Ascending aorta (tissue), 2 donors: ENCODE measurements around the gene ARRB1. TPM values are rescaled to one million over a fixed set of nuclear protein-coding genes. Genes with fewer than 3 reads are reported as not detected.

ENCODE experiments used
- DNase-seq, 2 donors: peaks; one replicate each; pipeline ENCODE4 v3.0.0-alpha.2; 2019; ENCODE audit warnings: low spot score in 2 of 2
- H3K27ac ChIP-seq, 2 donors: fragments of 200-600 bp; sonication (generic); one replicate each; pipeline ENCODE4 v1.5.1; 2016 to 2017; ENCODE audit warnings: mild to moderate bottlenecking in 1 of 2
- H3K27me3 ChIP-seq: fragments of 200-600 bp; sonication (generic); one replicate; pipeline ENCODE4 v1.5.1; 2017
- H3K36me3 ChIP-seq, 2 donors: fragments of 200-600 bp; sonication (generic); one replicate each; pipeline ENCODE4 v1.5.1; 2016
- H3K4me1 ChIP-seq, 2 donors: fragments of 200-600 bp; sonication (generic); one replicate each; pipeline ENCODE4 v1.5.1; 2016 to 2017; ENCODE audit warnings: mild to moderate bottlenecking in 1 of 2
- H3K4me3 ChIP-seq, 2 donors: fragments of 200-600 bp; sonication (generic); one replicate each; pipeline ENCODE4 v1.5.1; 2016 to 2017; ENCODE audit warnings: mild to moderate bottlenecking in 1 of 2
- H3K9me3 ChIP-seq, 2 donors: fragments of 200-600 bp; sonication (generic); one replicate each; pipeline ENCODE4 v1.5.1; 2016
- intact Hi-C: fragments of 100-400 bp; cut with DNase I; formaldehyde crosslinking; loops from one replicate; pipeline ENCODE4 v1.15.1; 2023
- total RNA-seq: library from RNA; depleted of rRNA; stranded (reverse); fragments of >200 nt; gene quantifications from one replicate; pipeline ENCODE4 v1.1.0, GENCODE V29; 2016
- TF ChIP-seq, protein P1 (sequence below), 3 experiments: fragments of 200-600 bp in 2 of 3; fragments of 450-650 bp in 1 of 3; sonication (generic) in 2 of 3; IDR thresholded peaks; one replicate each; pipeline ENCODE4 v1.5.1; 2016 to 2019; ENCODE audit warnings: antibody characterized with exemption in 3 of 3, mild to moderate bottlenecking in 1 of 3, moderate library complexity in 1 of 3

Gene ARRB1
- total RNA-seq, 1 donor from 2014 or later = 78.2 TPM

- Histone ChIP-seq H3K4me1 (no peaks in the 10 kb centered on the region), H3K9me3 (no peaks in the 10 kb centered on the region), H3K27me3 (no peaks in the 10 kb centered on the region), H3K27ac (no peak overlapping the region), H3K4me3 (no peak overlapping the region), H3K36me3 (peaks cover 6 to 7% of the 10 kb centered on the region in 2 donors)
- DNase-seq = peak in 1 of 2 donors; percentile 6
- intact Hi-C loops = no loop called here
- TF ChIP-seq, protein P1, sequence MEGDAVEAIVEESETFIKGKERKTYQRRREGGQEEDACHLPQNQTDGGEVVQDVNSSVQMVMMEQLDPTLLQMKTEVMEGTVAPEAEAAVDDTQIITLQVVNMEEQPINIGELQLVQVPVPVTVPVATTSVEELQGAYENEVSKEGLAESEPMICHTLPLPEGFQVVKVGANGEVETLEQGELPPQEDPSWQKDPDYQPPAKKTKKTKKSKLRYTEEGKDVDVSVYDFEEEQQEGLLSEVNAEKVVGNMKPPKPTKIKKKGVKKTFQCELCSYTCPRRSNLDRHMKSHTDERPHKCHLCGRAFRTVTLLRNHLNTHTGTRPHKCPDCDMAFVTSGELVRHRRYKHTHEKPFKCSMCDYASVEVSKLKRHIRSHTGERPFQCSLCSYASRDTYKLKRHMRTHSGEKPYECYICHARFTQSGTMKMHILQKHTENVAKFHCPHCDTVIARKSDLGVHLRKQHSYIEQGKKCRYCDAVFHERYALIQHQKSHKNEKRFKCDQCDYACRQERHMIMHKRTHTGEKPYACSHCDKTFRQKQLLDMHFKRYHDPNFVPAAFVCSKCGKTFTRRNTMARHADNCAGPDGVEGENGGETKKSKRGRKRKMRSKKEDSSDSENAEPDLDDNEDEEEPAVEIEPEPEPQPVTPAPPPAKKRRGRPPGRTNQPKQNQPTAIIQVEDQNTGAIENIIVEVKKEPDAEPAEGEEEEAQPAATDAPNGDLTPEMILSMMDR (IDR thresholded peaks at IDR 0.05) = no peak
Measured at GRCh38 chr11:75264971-75265370, 86.5 kb downstream of the ARRB1 start.

GRCh38 chr11:75264356-75264755 is 87.1 kb downstream of the ARRB1 start:
- DNase-seq = peak in 1 of 2 donors; percentile 2
- no peaks in the 10 kb centered on the region for H3K27me3 ChIP-seq
- no peaks in the 10 kb centered on the region for H3K4me1 ChIP-seq
- intact Hi-C loops = no loop called here
- TF ChIP-seq, protein P1 (IDR thresholded peaks at IDR 0.05) = no peak
- no peaks in the 10 kb centered on the region for H3K9me3 ChIP-seq
- H3K4me3 ChIP-seq = no peak overlapping the region
- peaks cover 6 to 7% of the 10 kb centered on the region in 2 donors for H3K36me3 ChIP-seq
- no peak overlapping the region for H3K27ac ChIP-seq

GRCh38 chr11:75263944-75264349 is 87.5 kb downstream of the ARRB1 start:
- peaks cover 6 to 7% of the 10 kb centered on the region in 2 donors for H3K36me3 ChIP-seq
- peak in 1 of 2 donors; percentile 8 for DNase-seq
- intact Hi-C loops = no loop called here
- H3K4me3 ChIP-seq = no peak overlapping the region
- H3K9me3 ChIP-seq = no peaks in the 10 kb centered on the region
- TF ChIP-seq, protein P1 (IDR thresholded peaks at IDR 0.05) = no peak
- no peaks in the 10 kb centered on the region for H3K4me1 ChIP-seq
- H3K27ac ChIP-seq = no peak overlapping the region
- H3K27me3 ChIP-seq = no peaks in the 10 kb centered on the region

DNA sequence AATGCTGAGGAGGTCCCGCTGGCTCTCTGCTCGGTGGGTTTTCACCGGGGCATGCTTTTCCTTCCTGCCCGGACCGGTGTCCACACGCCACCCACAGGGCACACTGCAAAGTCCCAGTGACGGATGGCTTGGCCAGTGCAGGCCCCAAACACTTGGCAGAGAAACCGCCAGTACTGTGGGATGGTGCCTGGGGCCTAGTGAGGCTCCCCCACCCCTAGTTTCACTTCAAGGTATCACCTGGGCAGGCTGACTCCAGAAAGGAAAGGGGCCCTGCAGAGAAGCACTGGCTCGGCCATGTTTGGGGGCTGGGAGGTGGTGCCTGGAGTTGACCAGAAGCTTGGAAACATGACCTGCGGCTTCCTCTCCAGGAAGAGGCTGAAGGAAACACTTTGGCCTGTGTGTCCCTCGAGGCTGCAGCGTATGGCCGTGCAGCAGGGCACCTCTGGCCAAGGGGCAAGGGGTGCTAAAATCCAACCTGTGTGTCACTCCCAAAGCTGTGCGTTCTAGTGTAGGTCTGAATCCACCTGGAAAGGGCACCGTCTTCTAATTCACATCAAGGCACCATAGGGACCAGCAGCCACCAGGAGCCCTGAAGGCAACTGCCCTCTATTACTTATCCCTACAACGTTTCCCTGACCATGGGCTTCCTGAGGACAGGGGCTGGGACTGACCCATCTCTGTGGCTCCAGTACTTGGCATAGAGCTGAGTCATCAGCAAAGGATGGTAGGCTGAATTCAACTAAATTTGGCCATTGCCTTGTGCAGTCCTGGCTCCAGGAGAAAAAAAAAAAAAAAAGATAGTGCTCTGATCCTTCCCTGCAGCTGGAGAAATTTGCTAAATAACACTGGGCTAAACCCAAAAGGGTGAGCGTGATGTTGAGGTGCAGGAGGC is 88.3 kb downstream of the ARRB1 start:
- TF ChIP-seq, protein P1 (IDR thresholded peaks at IDR 0.05) = no peak
- Histone ChIP-seq H3K4me3 (no peak overlapping the region), H3K27me3 (no peaks in the 10 kb centered on the region), H3K36me3 (peaks cover 6 to 7% of the 10 kb centered on the region in 2 donors), H3K4me1 (no peaks in the 10 kb centered on the region), H3K27ac (no peak overlapping the region), H3K9me3 (no peaks in the 10 kb centered on the region)
- intact Hi-C loops = no loop called here
- DNase-seq = peak in 1 of 2 donors; percentile 3

DNA sequence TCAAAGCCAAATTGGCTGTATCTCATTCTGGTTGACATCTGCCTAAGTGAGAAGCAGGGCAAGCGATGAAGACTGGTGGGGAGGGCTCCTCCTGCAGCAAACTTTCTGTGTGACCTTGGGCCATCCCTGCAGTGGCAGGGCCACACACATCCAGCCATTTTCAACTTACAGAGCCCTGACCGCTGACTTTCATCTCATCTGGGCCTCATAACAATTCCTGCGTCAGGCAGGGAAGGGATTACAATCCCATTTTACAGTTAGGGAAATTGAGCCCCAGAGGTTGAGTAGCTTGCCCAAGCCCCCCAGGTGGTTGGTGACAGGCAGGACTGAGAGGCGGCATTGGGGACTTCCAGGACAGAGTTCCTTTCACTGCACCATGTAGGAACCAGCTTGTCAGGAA is 89.0 kb downstream of the ARRB1 start:
- Histone ChIP-seq H3K4me1 (no peaks in the 10 kb centered on the region), H3K4me3 (no peak overlapping the region), H3K36me3 (peaks cover 6 to 7% of the 10 kb centered on the region in 2 donors), H3K9me3 (no peaks in the 10 kb centered on the region), H3K27me3 (no peaks in the 10 kb centered on the region), H3K27ac (no peak overlapping the region)
- intact Hi-C loops = no loop called here
- TF ChIP-seq, protein P1 (IDR thresholded peaks at IDR 0.05) = no peak
- no peak for DNase-seq
